GM18858 (cell line): ENCODE data around the gene LLGL2.

Experiments used
- ATAC-seq: cut with Tn5 transposase; IDR thresholded peaks from one replicate; pipeline ENCODE4 v1.9.1; 2021; ENCODE audit not compliant: unreplicated experiment

Gene LLGL2

GRCh38 chr17:75611851-75612429 is 86.4 kb downstream of the LLGL2 start:
- no peak for ATAC-seq

GRCh38 chr17:75612906-75613626 is 87.6 kb downstream of the LLGL2 start:
- no peak for ATAC-seq

- ATAC-seq, result no peak
These were observed 88.5 kb downstream of the LLGL2 start for GRCh38 chr17:75614006-75614405.

GRCh38 chr17:75614556-75615270 is 89.2 kb downstream of the LLGL2 start:
- no peak for ATAC-seq

GRCh38 chr17:75615301-75615700 is 89.8 kb downstream of the LLGL2 start:
- no peak for ATAC-seq

GRCh38 chr17:75616521-75617122 is 91.1 kb downstream of the LLGL2 start:
- no peak for ATAC-seq

GRCh38 chr17:75617218-75617617 is 91.7 kb downstream of the LLGL2 start:
- ATAC-seq, result no peak

GRCh38 chr17:75617675-75618074 is 92.2 kb downstream of the LLGL2 start:
- no peak for ATAC-seq

- no peak for ATAC-seq
These were observed 94.3 kb downstream of the LLGL2 start for GRCh38 chr17:75619506-75620431.

GRCh38 chr17:75621489-75621888 is 96.0 kb downstream of the LLGL2 start:
- ATAC-seq, result no peak

- no peak for ATAC-seq
These were observed 96.6 kb downstream of the LLGL2 start for GRCh38 chr17:75622076-75622475.

GRCh38 chr17:75622771-75623273 is 97.3 kb downstream of the LLGL2 start:
- no peak for ATAC-seq

- no peak for ATAC-seq
These were observed 97.9 kb downstream of the LLGL2 start for GRCh38 chr17:75623386-75623785.

GRCh38 chr17:75624021-75624420 is 98.5 kb downstream of the LLGL2 start:
- ATAC-seq, result no peak
